Panc1 (cell line): ENCODE measurements around the gene AACS.

Experiments
- CTCF ChIP-seq: fragments of 450-650 bp; IDR thresholded peaks from 2 replicates; pipeline ENCODE4 v1.5.1; 2017; ENCODE audit warnings: mild to moderate bottlenecking
- POLR2AphosphoS5 ChIP-seq: IDR thresholded peaks from 2 replicates; pipeline ENCODE4 v1.6.1; 2012; ENCODE audit warnings: mild to moderate bottlenecking, low read depth, low read length, moderate library complexity
- REST ChIP-seq, 2 experiments: IDR thresholded peaks; 2 replicates each; pipeline ENCODE4 v1.6.1; 2011 to 2012; ENCODE audit warnings: low read depth in 2 of 2, control low read depth in 1 of 2, low read length in 1 of 2, mild to moderate bottlenecking in 1 of 2, moderate library complexity in 1 of 2; ENCODE audit not compliant: insufficient read depth in 1 of 2
- SIN3A ChIP-seq: IDR thresholded peaks from 2 replicates; pipeline ENCODE4 v1.6.1; 2012; ENCODE audit warnings: low read depth, mild to moderate bottlenecking, low read length, moderate library complexity, borderline replicate concordance; ENCODE audit not compliant: insufficient read depth
- TCF7L2 ChIP-seq: IDR thresholded peaks from 2 replicates; pipeline ENCODE4 v1.6.1; 2011; ENCODE audit warnings: mild to moderate bottlenecking, low read depth, low read length, inconsistent platforms

DNA sequence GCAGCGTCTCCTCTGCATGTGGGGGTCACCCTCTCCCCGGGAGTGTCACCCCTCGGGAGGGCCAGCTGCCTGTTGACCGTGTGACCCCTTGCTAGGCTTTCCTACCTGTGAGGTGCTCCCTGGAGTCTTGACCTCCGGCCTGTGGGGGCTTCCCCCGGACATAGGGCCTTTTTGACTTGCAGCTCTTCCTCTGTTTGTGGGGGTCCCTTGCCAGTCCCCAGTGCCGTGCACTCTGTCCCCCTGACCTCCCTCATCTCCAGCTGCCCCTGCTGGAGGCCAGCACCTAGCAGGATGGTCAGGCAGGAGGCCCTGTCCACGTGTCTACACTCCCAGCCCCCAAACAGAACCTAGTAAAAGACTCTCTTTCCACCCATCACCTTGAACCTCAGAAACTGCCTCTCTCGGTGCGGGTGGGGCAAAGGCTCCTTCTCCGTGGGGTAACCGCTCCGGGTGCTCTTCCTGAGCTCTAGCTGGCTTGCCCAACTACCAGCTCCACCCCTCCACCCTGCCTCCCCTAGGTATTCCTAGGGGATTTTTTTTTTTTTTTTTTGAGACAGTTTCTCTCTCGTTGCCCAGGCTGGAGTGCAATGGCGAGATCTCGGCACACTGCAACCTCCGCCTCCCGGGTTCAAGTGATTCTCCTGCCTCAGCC is 810 bp downstream of the AACS start:
- TF ChIP-seq CTCF: no peak
- no peak for TF ChIP-seq POLR2AphosphoS5
- no peak for TF ChIP-seq TCF7L2
- TF ChIP-seq SIN3A: no peak
- no peak for TF ChIP-seq REST (IDR thresholded peaks at IDR 0.05; ENCODE audit: insufficient read depth in 1 of 2, low read depth in 2 of 2, low read length in 1 of 2)
